WTC11 (cell line): Measurements from ENCODE around the gene CCL7.

Experiments used
- ATF2 ChIP-seq: sonication (generic); formaldehyde crosslinking; IDR thresholded peaks from 2 replicates; pipeline ENCODE4 v1.8.1; 2022; ENCODE audit warnings: low read depth, missing genetic modification reagents, borderline replicate concordance
- ATF3 ChIP-seq: sonication (generic); formaldehyde crosslinking; conservative IDR thresholded peaks from 2 replicates; pipeline ENCODE4 v1.8.1; 2022; ENCODE audit warnings: mild to moderate bottlenecking, missing genetic modification reagents
- CREB1 ChIP-seq: sonication (generic); formaldehyde crosslinking; IDR thresholded peaks from 2 replicates; pipeline ENCODE4 v1.8.0; 2023; ENCODE audit warnings: mild to moderate bottlenecking, missing genetic modification reagents
- CTCF ChIP-seq: fragments of 200-600 bp; IDR thresholded peaks from 2 replicates; pipeline ENCODE4 v1.8.0; 2022; ENCODE audit warnings: antibody characterized with exemption
- FOXJ3 ChIP-seq: sonication (generic); formaldehyde crosslinking; IDR thresholded peaks from 2 replicates; pipeline ENCODE4 v1.9.0; 2021; ENCODE audit warnings: missing genetic modification reagents, mild to moderate bottlenecking, borderline replicate concordance
- JUN ChIP-seq: sonication (generic); formaldehyde crosslinking; IDR thresholded peaks from 2 replicates; pipeline ENCODE4 v1.8.0; 2023; ENCODE audit warnings: mild to moderate bottlenecking, missing genetic modification reagents
- KAT7 ChIP-seq: sonication (generic); formaldehyde crosslinking; IDR thresholded peaks from 2 replicates; pipeline ENCODE4 v1.8.1; 2023; ENCODE audit warnings: missing genetic modification reagents, mild to moderate bottlenecking, borderline replicate concordance
- MAX ChIP-seq: sonication (generic); formaldehyde crosslinking; IDR thresholded peaks from 2 replicates; pipeline ENCODE4 v1.8.0; 2022; ENCODE audit warnings: mild to moderate bottlenecking, missing genetic modification reagents
- NFYB ChIP-seq: sonication (generic); formaldehyde crosslinking; conservative IDR thresholded peaks from 2 replicates; pipeline ENCODE4 v1.8.0; 2022; ENCODE audit warnings: low read depth, missing genetic modification reagents
- NR1H2 ChIP-seq: sonication (generic); formaldehyde crosslinking; IDR thresholded peaks from 2 replicates; pipeline ENCODE4 v1.9.0; 2021; ENCODE audit warnings: mild to moderate bottlenecking, moderate library complexity, missing genetic modification reagents
- NR3C1 ChIP-seq: sonication (generic); formaldehyde crosslinking; conservative IDR thresholded peaks from 2 replicates; pipeline ENCODE4 v1.8.1; 2023; ENCODE audit warnings: low read depth, mild to moderate bottlenecking, missing genetic modification reagents
- STAT6 ChIP-seq: sonication (generic); formaldehyde crosslinking; conservative IDR thresholded peaks from 2 replicates; pipeline ENCODE4 v1.8.1; 2023; ENCODE audit warnings: mild to moderate bottlenecking, low read depth, missing genetic modification reagents, moderate library complexity
- ZNF138 ChIP-seq: sonication (generic); formaldehyde crosslinking; conservative IDR thresholded peaks from 2 replicates; pipeline ENCODE4 v1.8.1; 2022; ENCODE audit warnings: mild to moderate bottlenecking, moderate library complexity, missing genetic modification reagents
- ZNF263 ChIP-seq: sonication (generic); formaldehyde crosslinking; IDR thresholded peaks from 2 replicates; pipeline ENCODE4 v1.8.1; 2022; ENCODE audit warnings: low read depth, mild to moderate bottlenecking, moderate library complexity, missing genetic modification reagents

- TF ChIP-seq CTCF, result no peak
- no peak for TF ChIP-seq CREB1
- TF ChIP-seq FOXJ3, result no peak
- TF ChIP-seq JUN (CRISPR knock-in tag), result no peak
- TF ChIP-seq ATF3 (CRISPR knock-in tag), result no peak
- TF ChIP-seq KAT7, result no peak
- TF ChIP-seq ZNF263 (CRISPR knock-in tag), result no peak
- TF ChIP-seq NFYB (CRISPR knock-in tag), result no peak
- no peak for TF ChIP-seq MAX (CRISPR knock-in tag)
- TF ChIP-seq NR3C1 (CRISPR knock-in tag), result no peak
- TF ChIP-seq ZNF138, result no peak
- no peak for TF ChIP-seq STAT6 (CRISPR knock-in tag)
- no peak for TF ChIP-seq ATF2 (CRISPR knock-in tag)
- no peak for TF ChIP-seq NR1H2 (CRISPR knock-in tag)
Measured at GRCh38 chr17:34226011-34226743, 43.8 kb upstream of the CCL7 start.
